Measurements from ENCODE around the gene HTT. TPM values are rescaled to one million over a fixed set of nuclear protein-coding genes. Genes with fewer than 3 reads are reported as not detected.

The HTT gene
- total RNA-seq, 2 experiments from 2014 or later = 52.2 to 72.7 TPM

DNA sequence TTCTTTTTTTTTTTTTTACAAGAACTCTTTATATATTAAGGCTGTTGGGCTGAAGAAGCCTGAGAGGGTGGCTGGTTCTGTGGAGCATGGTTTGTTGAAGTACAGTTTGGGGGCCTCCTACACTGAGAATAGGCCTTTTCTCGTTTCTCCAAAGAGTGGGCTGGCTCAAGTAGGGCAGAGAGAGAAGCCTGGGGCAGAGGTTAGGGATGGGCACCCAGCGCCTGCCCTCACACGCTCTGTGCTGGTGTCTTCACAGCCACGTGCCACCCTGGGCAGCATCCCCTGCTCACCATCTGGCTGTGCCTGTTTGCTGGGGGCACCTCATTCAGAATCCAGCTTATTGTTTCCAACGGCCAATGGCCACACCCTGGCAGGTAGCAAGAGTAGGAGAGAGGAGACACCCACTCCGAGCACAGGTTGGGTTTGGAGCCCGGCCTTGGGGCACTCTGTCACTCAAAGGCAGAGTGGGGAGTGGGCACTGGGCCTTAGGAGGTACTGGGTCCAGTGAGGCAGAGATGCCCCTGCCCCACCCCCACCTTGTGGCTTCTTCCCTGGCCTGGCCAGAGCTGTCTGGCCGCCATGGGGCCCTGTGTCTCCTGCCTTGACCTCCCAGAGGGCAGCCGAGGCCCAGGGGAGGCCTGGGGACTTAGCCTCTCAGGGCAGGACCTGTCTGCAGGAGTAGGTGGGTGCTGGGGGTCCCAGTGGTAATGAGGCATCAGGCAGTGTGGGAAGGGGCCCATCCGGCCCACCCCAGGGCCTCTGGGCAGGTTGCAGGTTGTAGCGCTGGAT lies 177.4 kb downstream of the HTT start:
- H3K4me3 Mint-ChIP-seq = no peak overlapping the region
- no peaks in the 10 kb centered on the region for H3K9me3 Mint-ChIP-seq (ENCODE audit: low read depth)
- DNase-seq (no peak), ATAC-seq (no peak)
- CTCF ChIA-PET = no interaction called here
- H3K27me3 Mint-ChIP-seq = no peaks in the 10 kb centered on the region
- no peak overlapping the region for H3K27ac Mint-ChIP-seq
- peaks cover 3% of the 10 kb centered on the region for H3K4me1 Mint-ChIP-seq
- no peaks in the 10 kb centered on the region for H3K36me3 Mint-ChIP-seq

DNA sequence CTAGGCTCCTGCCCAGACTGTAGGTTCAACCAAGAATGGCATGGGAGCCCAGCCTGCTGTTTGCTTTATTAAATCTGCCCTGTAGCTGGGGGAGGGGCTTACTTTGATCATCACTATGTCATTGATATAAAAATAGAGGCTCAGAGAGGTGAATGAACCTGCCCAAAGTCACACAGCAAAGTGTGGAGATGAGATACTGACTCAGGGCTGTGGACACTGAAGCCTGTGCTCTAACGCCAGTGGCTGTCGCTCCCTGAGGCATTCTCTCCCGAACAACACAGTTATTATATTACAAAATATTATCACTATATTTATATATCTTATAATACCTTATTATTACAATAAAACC lies 178.0 kb downstream of the HTT start:
- Mint-ChIP-seq H3K27ac (no peak overlapping the region), H3K4me1 (peaks cover 3% of the 10 kb centered on the region), H3K36me3 (no peaks in the 10 kb centered on the region), H3K4me3 (no peak overlapping the region), H3K27me3 (no peaks in the 10 kb centered on the region), H3K9me3 (ENCODE audit: low read depth) (no peaks in the 10 kb centered on the region)
- CTCF ChIA-PET = interaction anchor here (1.1 kb wide), 1 partner anchor 9 kb away, joined by 3 read pairs; no protein-coding TSS in a partner anchor
- DNase-seq (no peak), ATAC-seq (no peak)

DNA sequence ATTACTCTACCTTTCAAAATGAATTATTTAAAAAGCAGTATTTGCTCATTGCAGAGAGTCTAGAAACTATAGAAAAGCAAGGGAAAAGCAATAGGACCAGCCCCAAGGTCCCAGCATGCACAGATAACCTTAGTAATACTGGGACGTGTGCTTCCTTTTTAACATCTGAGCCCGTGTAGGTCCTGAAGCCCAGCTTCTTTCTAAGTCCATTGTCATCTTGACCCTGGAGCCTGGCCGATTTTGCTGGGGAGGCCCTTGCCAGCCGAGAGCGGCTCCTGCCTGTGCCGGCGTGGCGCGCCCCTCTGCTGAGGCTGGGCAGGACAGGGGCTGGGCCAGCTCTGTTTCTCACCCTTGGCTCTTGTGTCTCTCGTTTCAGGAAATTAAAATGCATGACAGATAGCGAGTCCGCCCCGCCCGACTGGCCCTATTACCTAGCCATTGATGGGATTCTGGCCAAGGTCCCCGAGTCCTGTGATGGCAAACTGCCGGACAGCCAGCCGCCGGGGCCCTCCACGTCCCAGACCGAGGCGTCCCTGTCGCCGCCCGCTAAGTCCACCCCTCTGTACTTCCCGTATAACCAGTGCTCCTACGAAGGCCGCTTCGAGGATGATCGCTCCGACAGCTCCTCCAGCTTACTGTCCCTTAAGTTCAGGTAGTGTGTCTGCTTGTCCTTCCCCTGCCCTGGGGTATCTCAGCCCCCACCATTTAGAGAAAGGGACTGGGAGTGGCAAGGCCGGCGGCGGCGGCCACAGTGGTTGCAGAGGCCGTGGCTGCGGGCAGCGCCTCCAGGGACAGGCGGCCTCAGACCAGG lies 178.6 kb downstream of the HTT start:
- no peak overlapping the region for H3K27ac Mint-ChIP-seq
- peaks cover 3% of the 10 kb centered on the region for H3K4me1 Mint-ChIP-seq
- H3K9me3 Mint-ChIP-seq (ENCODE audit: low read depth) = no peaks in the 10 kb centered on the region
- H3K27me3 Mint-ChIP-seq = no peaks in the 10 kb centered on the region
- no peak for ATAC-seq
- H3K36me3 Mint-ChIP-seq = no peaks in the 10 kb centered on the region
- H3K4me3 Mint-ChIP-seq = no peak overlapping the region
- DNase-seq = no peak
- CTCF ChIA-PET = interaction anchor here (1.1 kb wide), 1 partner anchor 10 kb away, joined by 3 read pairs; no protein-coding TSS in a partner anchor

DNA sequence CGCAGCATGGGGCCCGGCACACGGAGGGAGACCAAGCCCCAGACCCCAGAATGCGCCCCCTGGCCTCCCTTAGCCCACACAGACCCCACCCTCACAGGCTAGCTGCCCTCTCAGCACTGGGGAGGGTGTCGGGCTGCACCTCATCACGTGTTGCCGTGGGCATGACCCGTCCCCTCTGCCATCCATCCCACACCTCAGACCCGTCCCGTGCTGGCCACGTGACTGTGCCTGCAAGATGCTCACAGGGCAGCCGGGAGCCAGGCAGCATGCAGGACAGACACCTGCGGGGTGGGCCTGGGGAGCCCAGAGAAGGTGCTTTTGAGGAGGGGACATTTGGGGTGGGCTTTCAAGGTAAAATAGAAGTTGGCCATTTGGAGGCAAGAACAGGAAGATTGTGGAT lies 179.3 kb downstream of the HTT start:
- Mint-ChIP-seq H3K9me3 (ENCODE audit: low read depth) (no peaks in the 10 kb centered on the region), H3K4me1 (peaks cover 3% of the 10 kb centered on the region), H3K36me3 (no peaks in the 10 kb centered on the region), H3K4me3 (no peak overlapping the region), H3K27me3 (no peaks in the 10 kb centered on the region), H3K27ac (no peak overlapping the region)
- CTCF ChIA-PET = no interaction called here
- ATAC-seq (no peak), DNase-seq (no peak)

DNA sequence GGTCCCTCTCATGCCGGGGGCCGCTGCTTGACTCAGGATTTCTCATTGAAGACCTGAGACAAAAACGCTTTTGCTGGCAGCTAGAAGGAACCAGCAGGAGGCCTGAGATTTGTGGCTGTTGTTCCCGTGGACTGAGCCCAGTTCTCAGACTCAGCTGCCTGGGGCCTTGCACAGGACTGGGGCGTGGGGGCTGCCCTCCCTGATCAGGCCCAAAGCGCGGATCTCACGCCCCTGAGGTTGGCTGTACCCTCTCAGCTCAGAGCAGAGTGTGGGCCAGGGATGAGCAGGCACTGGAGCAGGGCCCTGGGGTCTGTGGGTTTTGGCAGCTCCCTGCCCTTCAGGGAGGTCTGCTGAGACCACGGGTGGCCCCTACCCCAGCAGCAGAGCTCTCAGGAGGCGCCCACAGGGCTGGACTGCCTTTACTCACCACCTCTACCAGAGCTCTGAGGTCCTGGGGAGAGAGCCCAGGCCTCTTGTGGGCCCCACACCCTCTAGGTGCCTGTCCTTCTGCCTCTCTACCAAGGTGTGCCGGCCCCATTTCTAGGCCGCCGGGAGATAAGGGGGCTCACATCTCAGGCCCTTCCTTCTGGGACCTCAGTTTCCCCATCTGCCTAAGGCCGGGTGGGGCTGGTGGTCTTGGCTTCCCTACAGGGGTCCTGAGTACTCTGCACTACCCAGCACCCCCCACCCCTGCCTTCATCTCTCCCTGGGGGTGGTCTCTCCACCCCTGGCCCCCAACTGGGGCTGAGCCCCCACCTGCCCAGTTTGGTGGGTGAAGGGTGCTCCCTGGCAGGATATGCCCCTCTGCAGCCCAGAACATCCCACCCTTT lies 180.0 kb downstream of the HTT start:
- no peak for ATAC-seq
- DNase-seq = no peak
- Mint-ChIP-seq H3K27me3 (no peaks in the 10 kb centered on the region), H3K36me3 (no peaks in the 10 kb centered on the region), H3K4me1 (peaks cover 3% of the 10 kb centered on the region), H3K27ac (no peak overlapping the region), H3K4me3 (no peak overlapping the region), H3K9me3 (ENCODE audit: low read depth) (no peaks in the 10 kb centered on the region)
- CTCF ChIA-PET = no interaction called here

DNA sequence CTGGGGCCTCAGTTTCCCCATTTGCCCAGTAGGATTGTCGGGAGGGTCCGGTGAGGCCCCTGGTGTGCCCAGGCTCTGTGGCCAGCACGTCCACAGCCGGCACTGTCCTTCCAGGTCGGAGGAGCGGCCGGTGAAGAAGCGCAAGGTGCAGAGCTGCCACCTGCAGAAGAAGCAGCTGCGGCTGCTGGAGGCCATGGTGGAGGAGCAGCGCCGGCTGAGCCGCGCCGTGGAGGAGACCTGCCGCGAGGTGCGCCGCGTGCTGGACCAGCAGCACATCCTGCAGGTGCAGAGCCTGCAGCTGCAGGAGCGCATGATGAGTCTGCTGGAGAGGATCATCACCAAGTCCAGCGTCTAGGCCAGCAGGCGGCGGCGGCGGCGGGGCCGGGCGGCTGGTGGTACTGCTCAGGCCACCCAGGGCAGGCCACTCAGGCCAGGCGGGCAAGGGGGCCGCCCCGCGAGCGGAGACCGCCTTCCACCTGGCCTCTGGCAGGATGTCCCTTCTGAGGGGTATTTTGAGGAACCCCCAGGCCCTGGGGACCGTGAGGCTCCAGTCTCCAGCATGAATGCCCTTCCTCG lies 181.2 kb downstream of the HTT start:
- no peak overlapping the region for H3K27ac Mint-ChIP-seq
- H3K9me3 Mint-ChIP-seq (ENCODE audit: low read depth) = no peaks in the 10 kb centered on the region
- DNase-seq (peak; percentile 33), ATAC-seq (no peak)
- H3K4me1 Mint-ChIP-seq = peaks cover 3% of the 10 kb centered on the region
- H3K4me3 Mint-ChIP-seq = no peak overlapping the region
- CTCF ChIA-PET = no interaction called here
- no peaks in the 10 kb centered on the region for H3K36me3 Mint-ChIP-seq
- no peaks in the 10 kb centered on the region for H3K27me3 Mint-ChIP-seq

DNA sequence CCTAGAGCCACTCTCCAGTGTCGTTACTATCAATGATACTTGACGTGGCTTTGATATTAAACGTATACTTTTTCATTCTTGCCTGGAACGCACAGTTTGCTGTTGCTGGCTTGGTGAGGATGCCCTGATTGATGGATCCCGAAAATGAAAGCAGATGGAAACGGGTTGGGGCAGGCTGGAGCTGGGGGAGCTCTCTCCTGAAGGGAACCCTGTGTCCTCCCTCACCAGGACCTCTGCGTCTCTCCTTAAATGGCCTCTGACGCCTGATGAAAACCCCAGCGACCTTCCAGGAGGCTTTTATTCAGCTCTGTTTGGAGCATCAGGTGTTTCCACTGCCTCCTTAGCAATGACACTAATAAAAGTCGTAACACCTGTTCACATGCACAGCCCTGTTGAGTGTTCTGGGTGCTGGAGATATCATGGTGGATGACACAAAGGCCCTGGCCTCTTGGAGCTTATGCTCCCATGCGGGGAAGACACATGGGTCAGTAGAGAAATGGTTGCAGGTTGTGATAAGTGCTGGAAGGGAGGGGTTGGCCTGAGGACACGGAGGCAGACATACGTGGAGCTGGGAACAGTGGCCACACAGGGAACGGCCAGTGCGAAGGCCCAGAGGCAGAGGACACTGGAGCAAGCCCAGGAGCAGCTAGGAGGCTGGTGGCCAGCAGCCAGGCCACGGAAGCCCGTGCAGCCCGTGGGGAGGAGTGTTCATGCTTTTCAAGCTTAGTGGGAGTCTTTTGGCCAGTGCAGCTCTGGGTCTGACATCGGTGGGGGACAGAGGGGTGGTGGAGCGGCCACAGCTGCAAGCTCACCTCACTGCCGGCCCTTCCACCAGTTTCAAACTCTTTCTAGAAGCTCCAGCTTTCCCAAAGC lies 182.0 kb downstream of the HTT start:
- H3K9me3 Mint-ChIP-seq (ENCODE audit: low read depth) = no peaks in the 10 kb centered on the region
- no peaks in the 10 kb centered on the region for H3K4me1 Mint-ChIP-seq
- CTCF ChIA-PET = no interaction called here
- H3K27ac Mint-ChIP-seq = no peak overlapping the region
- H3K36me3 Mint-ChIP-seq = no peaks in the 10 kb centered on the region
- DNase-seq = peak; percentile 35
- H3K27me3 Mint-ChIP-seq = no peaks in the 10 kb centered on the region
- H3K4me3 Mint-ChIP-seq = no peak overlapping the region
- no peak for ATAC-seq

DNA sequence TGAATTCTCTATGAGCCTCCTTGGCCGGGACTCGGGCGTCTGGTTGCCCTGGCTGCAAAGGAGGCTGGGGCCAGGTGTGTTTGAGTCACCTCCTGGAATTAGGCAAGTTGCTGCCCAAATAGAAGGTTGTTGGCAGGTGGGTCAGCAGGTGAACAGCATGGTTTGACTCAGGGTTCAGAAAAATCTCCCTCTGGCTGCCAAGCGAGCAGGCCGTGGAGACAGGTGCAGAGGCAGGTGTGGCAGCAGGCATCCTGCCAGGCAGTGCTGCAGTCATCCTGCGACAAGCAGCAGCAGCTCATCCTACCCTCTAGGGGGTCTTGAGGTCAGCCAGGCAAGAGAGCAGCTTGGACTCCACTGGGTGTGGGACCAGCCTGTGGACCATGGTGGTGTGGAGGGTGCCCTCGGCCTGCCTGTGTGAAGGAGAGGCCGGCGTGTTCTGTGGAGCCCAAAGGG lies 182.6 kb downstream of the HTT start:
- CTCF ChIA-PET = no interaction called here
- no peak overlapping the region for H3K27ac Mint-ChIP-seq

DNA sequence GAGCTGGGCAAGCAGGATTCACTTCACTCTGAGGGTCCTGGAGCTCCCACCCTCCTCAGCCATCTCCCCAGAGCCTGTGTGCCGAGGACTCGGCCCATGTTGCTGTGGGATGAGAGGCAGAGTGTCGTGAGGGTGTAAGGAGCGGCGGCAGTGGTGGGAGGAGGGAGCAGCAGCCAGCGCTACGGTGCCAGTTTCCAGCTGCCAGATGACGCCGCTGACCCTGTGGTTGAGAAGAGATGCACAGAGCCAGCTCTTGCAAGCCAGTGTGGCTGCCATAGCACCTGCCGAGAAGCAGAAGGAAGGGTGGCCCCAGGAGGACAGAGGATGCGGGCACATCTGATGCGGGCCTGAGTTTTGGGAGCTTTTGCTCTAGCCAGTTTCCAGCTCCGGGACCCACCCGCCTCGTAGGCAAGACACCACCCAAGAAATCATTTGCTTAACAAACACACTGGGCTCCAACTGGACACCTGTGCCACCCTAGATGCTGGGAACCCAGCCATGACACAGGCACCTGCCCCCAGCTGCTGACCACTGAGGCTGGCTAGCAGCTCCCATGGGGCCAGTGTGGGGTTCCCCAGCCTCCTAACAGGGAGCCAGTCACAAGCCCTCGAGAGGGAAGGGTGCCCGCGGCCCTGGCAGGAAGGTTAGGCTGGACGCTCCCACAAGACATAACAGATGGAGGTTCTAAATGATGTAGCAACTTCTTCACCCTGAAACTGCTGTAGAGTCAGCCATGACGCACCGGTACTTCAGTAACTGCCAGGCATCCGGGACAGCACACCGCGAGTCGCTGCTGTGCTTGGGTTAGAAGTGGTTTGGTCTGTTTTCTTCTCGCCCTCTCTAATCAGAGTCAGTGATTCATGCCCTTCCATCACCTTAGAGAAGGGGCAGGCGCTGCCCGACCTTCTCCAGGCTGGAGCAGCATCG lies 183.3 kb downstream of the HTT start:
- DNase-seq = peak; percentile 38
- Mint-ChIP-seq H3K9me3 (ENCODE audit: low read depth) (no peaks in the 10 kb centered on the region), H3K27ac (no peak overlapping the region), H3K4me1 (no peaks in the 10 kb centered on the region), H3K36me3 (no peaks in the 10 kb centered on the region), H3K4me3 (no peak overlapping the region), H3K27me3 (no peaks in the 10 kb centered on the region)
- no peak for ATAC-seq
- CTCF ChIA-PET = no interaction called here

More for the DNA sequence above, 182.6 kb downstream of the HTT start:
- DNase-seq (peak; percentile 36), ATAC-seq (no peak)
- Mint-ChIP-seq H3K27me3 (no peaks in the 10 kb centered on the region), H3K36me3 (no peaks in the 10 kb centered on the region), H3K9me3 (ENCODE audit: low read depth) (no peaks in the 10 kb centered on the region), H3K4me3 (no peak overlapping the region), H3K4me1 (no peaks in the 10 kb centered on the region)

DNA sequence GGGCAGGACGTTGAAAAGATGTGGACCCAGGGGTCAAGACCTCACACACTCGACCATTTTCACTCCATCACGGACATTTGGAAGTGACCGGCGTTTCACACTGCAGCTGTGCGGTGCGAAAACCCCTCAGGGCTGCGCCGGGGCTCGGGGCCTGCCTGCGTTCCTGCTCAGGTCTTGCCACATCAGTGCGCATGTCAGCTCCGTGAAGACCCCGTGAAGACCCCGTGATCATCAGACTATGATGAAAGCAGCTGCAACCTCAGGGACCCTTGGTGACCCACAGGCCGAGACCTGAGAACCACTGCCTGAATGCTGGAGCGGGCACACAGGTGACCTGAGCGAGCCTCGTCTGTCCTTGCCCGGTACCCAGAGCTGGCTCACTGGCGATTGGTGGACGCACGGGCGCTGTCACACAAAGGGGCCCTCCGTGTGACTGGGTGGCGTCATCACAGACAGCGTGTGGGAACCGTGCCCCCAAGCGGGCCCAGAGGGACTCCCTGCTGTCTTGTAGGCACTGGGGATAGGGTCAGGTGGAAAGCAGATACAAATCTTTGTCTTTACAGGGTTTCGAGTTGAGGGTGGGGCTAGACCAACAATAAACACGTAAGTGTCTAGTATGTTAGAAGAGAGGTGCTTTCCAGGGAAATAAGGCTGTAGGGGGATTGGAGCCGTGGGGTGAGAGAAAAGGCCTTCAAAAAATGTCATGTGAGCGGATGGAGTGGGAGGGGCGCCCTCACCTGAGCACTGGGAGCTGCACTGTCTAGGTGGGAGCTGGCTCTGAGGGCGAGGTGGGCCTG lies 187.1 kb downstream of the HTT start:
- peak; percentile 34 for DNase-seq
- H3K4me3 Mint-ChIP-seq = no peak overlapping the region
- H3K36me3 Mint-ChIP-seq = no peaks in the 10 kb centered on the region
- CTCF ChIA-PET = no interaction called here
- H3K27me3 Mint-ChIP-seq = no peaks in the 10 kb centered on the region
- no peaks in the 10 kb centered on the region for H3K9me3 Mint-ChIP-seq (ENCODE audit: low read depth)
- no peaks in the 10 kb centered on the region for H3K4me1 Mint-ChIP-seq
- H3K27ac Mint-ChIP-seq = no peak overlapping the region
- no peak for ATAC-seq

Measured in activated CD8-positive, alpha-beta memory T cell treated with anti-CD3 and anti-CD28 coated beads, Interleukin-2, amount 10 ng/mL, durations not matched to agents 7 days and 5 days (primary cell).